ENCODE measurements around the gene CCDC169. TPM values are rescaled to one million over a fixed set of nuclear protein-coding genes. Genes with fewer than 3 reads are reported as not detected.
"Not testable (repeated sequence)": the region's sequence is repeated elsewhere in the genome, so short reads cannot be mapped to it uniquely, and the experiment has no call there.

CCDC169 gene
- total RNA-seq, 1 donor from 2014 or later: 7.0 TPM

- Mint-ChIP-seq H3K27ac (ENCODE audit: unreplicated experiment) (no peak overlapping the region), H3K9me3 (ENCODE audit: unreplicated experiment) (peaks cover 3% of the 10 kb centered on the region), H3K27me3 (ENCODE audit: unreplicated experiment) (peaks cover 2% of the 10 kb centered on the region), H3K36me3 (ENCODE audit: unreplicated experiment) (peaks cover 22% of the 10 kb centered on the region), H3K4me3 (ENCODE audit: unreplicated experiment) (no peak overlapping the region), H3K4me1 (ENCODE audit: low read depth, unreplicated experiment) (no peaks in the 10 kb centered on the region)
- no peak for TF ChIP-seq CTCF (IDR thresholded peaks at IDR 0.05; ENCODE audit: partially characterized antibody, unreplicated experiment)
- no peak for DNase-seq
These were observed 15.7 kb upstream of the CCDC169 start for GRCh38 chr13:36313047-36313969.

- TF ChIP-seq CTCF (IDR thresholded peaks at IDR 0.05; ENCODE audit: partially characterized antibody, unreplicated experiment): no peak
- no peak overlapping the region for H3K27ac Mint-ChIP-seq (ENCODE audit: unreplicated experiment)
- H3K27me3 Mint-ChIP-seq (ENCODE audit: unreplicated experiment): peaks cover 2% of the 10 kb centered on the region
- no peaks in the 10 kb centered on the region for H3K4me1 Mint-ChIP-seq (ENCODE audit: low read depth, unreplicated experiment)
- H3K36me3 Mint-ChIP-seq (ENCODE audit: unreplicated experiment): peaks cover 3% of the 10 kb centered on the region
- no peak overlapping the region for H3K4me3 Mint-ChIP-seq (ENCODE audit: unreplicated experiment)
- no peak for DNase-seq
- peaks cover 2% of the 10 kb centered on the region for H3K9me3 Mint-ChIP-seq (ENCODE audit: unreplicated experiment)
These were observed 12.9 kb upstream of the CCDC169 start for GRCh38 chr13:36310417-36311108.

- TF ChIP-seq CTCF (IDR thresholded peaks at IDR 0.05; ENCODE audit: partially characterized antibody, unreplicated experiment): no peak
- Mint-ChIP-seq H3K36me3 (ENCODE audit: unreplicated experiment) (no peaks in the 10 kb centered on the region), H3K9me3 (ENCODE audit: unreplicated experiment) (no peaks in the 10 kb centered on the region), H3K27ac (ENCODE audit: unreplicated experiment) (no peak overlapping the region), H3K4me3 (ENCODE audit: unreplicated experiment) (no peak overlapping the region), H3K27me3 (ENCODE audit: unreplicated experiment) (peaks cover 2% of the 10 kb centered on the region), H3K4me1 (ENCODE audit: low read depth, unreplicated experiment) (no peaks in the 10 kb centered on the region)
- no peak for DNase-seq
These were observed 4.7 kb upstream of the CCDC169 start for GRCh38 chr13:36302289-36302688.

GRCh38 chr13:36299469-36299868 is 1.9 kb upstream of the CCDC169 start:
- H3K4me3 Mint-ChIP-seq (ENCODE audit: unreplicated experiment); H3K36me3 Mint-ChIP-seq (ENCODE audit: unreplicated experiment); H3K9me3 Mint-ChIP-seq (ENCODE audit: unreplicated experiment); DNase-seq; H3K4me1 Mint-ChIP-seq (ENCODE audit: low read depth, unreplicated experiment); H3K27me3 Mint-ChIP-seq (ENCODE audit: unreplicated experiment); H3K27ac Mint-ChIP-seq (ENCODE audit: unreplicated experiment): not testable (repeated sequence)

GRCh38 chr13:36298535-36299068 is 988 bp upstream of the CCDC169 start:
- no peak for TF ChIP-seq CTCF (IDR thresholded peaks at IDR 0.05; ENCODE audit: partially characterized antibody, unreplicated experiment)
- H3K36me3 Mint-ChIP-seq (ENCODE audit: unreplicated experiment): no peaks in the 10 kb centered on the region
- peak overlapping the region; percentile 97 for H3K4me3 Mint-ChIP-seq (ENCODE audit: unreplicated experiment)
- H3K27ac Mint-ChIP-seq (ENCODE audit: unreplicated experiment): no peak overlapping the region
- H3K27me3 Mint-ChIP-seq (ENCODE audit: unreplicated experiment): peaks cover 2% of the 10 kb centered on the region
- H3K4me1 Mint-ChIP-seq (ENCODE audit: low read depth, unreplicated experiment): no peaks in the 10 kb centered on the region
- no peak for DNase-seq
- H3K9me3 Mint-ChIP-seq (ENCODE audit: unreplicated experiment): no peaks in the 10 kb centered on the region
